Epithelial cell of esophagus (primary cell): ENCODE results near the gene N4BP2L1.
A peak's percentile ranks its signal among the peaks of the same experiment; 100 is the strongest.

Experiments
- DNase-seq: peaks from one replicate; pipeline ENCODE4 v3.0.0; 2010; ENCODE audit warnings: low read depth
- H3K4me3 ChIP-seq: 2 replicates; pipeline ENCODE4 v1.5.1; 2011; ENCODE audit warnings: mild to moderate bottlenecking, low read length, control low read depth
- TF ChIP-seq, protein P1 (sequence below): IDR thresholded peaks from 2 replicates; pipeline ENCODE4 v1.5.1; 2011; ENCODE audit warnings: low read depth, mild to moderate bottlenecking, low read length, control low read depth, inconsistent platforms; ENCODE audit not compliant: insufficient read depth; ENCODE audit errors: missing control alignments

N4BP2L1 gene

DNA sequence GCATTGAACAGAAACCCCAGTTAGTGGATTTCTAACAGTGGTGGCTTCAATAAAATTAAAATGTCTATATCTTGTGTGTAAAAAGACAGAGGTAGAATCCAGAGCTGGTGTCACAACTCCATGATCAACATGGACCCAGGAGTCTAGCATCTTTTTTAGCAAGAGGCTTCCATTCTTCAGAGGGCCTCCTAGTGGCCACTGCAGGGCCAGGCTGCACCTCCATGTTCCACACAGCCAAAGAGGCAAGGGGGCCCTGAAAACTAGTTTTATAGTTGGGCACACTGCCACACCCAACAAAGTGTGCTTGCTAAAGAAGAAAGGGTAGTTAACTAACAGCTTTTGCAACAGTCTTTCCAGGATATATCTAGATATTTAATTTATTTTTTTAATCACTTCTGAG is 12.9 kb downstream of the N4BP2L1 start:
- no peak overlapping the region for H3K4me3 ChIP-seq
- TF ChIP-seq, protein P1, sequence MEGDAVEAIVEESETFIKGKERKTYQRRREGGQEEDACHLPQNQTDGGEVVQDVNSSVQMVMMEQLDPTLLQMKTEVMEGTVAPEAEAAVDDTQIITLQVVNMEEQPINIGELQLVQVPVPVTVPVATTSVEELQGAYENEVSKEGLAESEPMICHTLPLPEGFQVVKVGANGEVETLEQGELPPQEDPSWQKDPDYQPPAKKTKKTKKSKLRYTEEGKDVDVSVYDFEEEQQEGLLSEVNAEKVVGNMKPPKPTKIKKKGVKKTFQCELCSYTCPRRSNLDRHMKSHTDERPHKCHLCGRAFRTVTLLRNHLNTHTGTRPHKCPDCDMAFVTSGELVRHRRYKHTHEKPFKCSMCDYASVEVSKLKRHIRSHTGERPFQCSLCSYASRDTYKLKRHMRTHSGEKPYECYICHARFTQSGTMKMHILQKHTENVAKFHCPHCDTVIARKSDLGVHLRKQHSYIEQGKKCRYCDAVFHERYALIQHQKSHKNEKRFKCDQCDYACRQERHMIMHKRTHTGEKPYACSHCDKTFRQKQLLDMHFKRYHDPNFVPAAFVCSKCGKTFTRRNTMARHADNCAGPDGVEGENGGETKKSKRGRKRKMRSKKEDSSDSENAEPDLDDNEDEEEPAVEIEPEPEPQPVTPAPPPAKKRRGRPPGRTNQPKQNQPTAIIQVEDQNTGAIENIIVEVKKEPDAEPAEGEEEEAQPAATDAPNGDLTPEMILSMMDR = peak; percentile 53
- DNase-seq = peak; percentile 30

DNA sequence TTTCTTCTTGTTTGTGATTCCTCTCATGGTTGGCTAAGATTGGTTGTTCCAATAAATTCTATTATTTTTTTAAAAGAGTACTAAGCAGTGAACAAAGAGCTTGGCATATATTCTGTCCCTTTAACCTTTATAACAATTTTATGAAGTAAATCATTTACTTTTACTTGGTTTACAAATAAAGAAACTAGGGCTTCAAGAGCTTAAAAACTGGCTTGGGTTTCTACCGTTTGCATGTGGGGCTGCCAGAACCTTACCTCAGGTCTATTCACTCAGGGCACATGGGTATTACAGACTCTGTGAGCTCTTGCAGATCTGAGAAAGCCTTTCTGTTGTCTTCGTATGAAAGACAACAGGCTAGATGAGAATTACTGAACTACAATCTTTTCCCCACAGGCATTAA is 13.3 kb downstream of the N4BP2L1 start:
- H3K4me3 ChIP-seq = no peak overlapping the region
- TF ChIP-seq, protein P1 = no peak
- no peak for DNase-seq

DNA sequence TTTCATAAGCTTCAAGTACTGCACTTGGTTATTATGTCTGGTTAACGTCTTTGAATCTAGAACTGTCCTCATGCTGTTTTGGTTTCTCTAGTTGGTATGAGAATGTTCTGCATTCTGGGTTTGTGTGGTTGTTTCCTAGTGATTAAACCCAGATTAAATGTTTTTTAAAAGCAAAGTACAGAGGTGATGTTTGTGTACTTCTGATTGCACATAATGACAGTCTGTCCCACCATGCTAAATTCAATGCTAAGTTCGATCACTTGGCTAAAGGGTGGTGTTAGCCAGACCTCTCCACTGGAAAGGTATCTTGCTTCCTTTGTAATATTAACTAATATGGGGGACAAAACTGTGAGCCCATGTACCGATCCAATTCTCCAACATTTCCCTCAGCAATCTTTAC is 14.6 kb downstream of the N4BP2L1 start:
- H3K4me3 ChIP-seq = no peak overlapping the region
- TF ChIP-seq, protein P1 = no peak
- DNase-seq = no peak

DNA sequence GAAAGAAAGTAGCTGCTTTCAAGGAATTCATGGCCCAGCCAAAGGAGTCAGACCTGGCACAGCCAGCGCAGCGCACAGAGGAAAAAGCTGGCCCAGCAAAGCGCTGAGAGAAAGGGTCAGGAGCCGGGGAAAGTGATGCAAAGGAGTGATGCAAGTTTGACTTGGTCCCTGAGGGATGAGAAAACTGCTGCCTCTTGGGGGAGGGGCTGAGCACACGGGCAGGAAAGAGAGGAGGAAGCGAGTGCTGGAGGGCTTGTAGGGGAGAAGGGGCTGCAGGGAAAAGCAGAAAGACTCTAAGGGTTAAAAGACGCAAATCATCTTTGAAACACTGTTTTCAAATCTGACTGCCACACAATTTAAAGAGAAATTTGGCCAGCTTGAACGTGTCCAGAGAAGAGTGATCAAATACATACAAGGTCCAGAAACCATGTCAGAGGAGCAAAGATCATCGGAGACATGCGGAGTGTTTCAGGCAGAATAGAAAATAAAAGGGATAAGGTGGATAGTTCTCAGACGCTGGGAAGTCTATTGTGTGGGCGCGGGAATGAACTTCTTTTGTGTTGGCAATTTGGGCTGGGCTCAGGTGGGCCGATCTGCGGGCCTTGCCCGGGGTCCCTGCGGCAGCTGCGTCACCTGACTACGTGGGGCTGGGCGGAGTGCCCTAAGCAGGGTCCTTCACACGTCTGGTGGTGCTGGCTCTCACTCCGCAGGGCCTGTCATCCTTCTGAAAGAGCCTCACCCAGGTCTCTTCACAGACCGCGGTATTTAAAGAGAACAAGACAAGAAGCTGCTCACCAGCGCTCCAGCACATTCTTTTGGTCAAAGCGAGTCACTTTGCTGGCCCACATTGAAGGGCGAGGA is 18.1 kb downstream of the N4BP2L1 start:
- TF ChIP-seq, protein P1 = no peak
- no peak overlapping the region for H3K4me3 ChIP-seq
- peak; percentile 37 for DNase-seq

DNA sequence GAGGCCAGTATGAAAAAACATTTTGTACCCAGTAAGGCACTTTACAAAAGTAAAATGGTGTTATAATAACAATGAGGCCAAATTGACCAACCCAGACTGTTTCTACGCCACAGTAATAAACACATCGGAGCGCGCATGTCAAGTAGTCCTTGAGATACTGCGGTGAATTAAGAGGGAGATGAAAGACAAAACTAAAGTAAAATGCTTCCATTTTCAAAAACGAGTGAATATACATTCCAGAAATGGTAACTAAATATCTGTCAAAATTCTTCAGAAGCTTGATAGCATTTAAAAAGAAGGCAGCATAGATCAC is 19.0 kb downstream of the N4BP2L1 start:
- DNase-seq = no peak
- no peak overlapping the region for H3K4me3 ChIP-seq
- TF ChIP-seq, protein P1 = no peak

DNA sequence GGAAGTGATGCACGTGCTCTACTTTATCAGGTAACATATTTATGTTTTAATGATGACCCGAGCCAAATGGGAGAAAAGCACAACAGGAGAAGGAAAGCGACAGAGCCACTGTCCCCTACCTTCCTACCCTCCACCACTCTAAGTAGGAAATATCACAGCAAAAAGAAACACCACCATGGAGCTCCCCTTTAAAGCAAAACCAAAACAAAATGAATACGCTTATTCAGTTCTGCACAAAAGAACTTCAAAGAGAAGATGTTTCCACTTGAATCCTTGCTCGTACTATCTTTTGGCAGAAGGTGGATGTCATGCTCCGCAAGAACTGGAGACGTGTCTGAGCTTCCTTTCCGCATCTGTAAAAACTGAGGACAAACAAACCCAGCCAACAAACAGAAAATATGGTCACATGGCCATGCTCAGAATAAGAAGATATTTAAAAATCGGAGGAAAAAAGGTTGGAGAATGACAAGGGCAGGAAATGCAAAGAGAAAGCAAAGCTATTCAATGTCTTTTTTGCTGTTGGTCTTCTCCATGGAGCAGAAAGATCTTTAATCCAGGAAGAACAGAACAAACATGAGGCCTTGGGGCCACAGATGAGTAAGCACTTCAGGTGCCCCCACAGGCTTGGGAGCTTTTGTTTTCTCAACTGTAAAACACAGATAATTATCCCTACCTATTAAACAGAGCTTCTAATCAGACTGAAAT is 19.5 kb downstream of the N4BP2L1 start:
- no peak for DNase-seq
- H3K4me3 ChIP-seq = no peak overlapping the region
- TF ChIP-seq, protein P1 = no peak

DNA sequence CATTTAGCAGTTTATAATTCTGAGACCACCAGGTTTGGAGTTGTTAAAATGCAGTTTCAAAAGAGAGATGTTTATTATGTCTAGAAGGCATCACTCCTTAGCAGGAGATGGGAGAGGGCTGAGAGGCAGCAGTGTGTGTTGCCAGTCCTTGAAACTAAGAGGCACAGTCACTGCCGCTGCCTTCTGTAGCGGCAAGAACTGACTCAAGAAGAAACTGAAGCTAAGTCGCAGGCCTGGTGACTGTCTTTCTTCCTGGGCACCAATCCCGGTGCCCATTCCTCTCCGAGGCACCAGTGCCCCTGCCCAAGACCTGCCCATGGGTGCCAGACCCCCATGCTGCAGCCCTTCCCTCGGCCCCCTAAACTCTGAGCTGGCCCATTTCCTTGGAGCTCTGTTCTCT is 20.1 kb downstream of the N4BP2L1 start:
- H3K4me3 ChIP-seq = no peak overlapping the region
- TF ChIP-seq, protein P1 = no peak
- no peak for DNase-seq
